Glomerular visceral epithelial cell (primary cell): ENCODE data around the gene SDE2.
A peak's percentile ranks its signal among the peaks of the same experiment; 100 is the strongest.
"Not testable (repeated sequence)": the region's sequence is repeated elsewhere in the genome, so short reads cannot be mapped to it uniquely, and the experiment has no call there.

ENCODE experiments used
- DNase-seq: peaks from one replicate; pipeline ENCODE4 v3.0.0-alpha.2; 2016; ENCODE audit errors: extremely low spot score

The SDE2 gene

GRCh38 chr1:226006686-226007085, 7.5 kb upstream of the SDE2 start:
- DNase-seq, result no peak

- DNase-seq, result no peak
These were observed 5.3 kb upstream of the SDE2 start for GRCh38 chr1:226004396-226004795.

GRCh38 chr1:226003502-226004170, 4.5 kb upstream of the SDE2 start:
- DNase-seq, result no peak

GRCh38 chr1:226002667-226003501, 3.7 kb upstream of the SDE2 start:
- DNase-seq, result no peak

- DNase-seq, result no peak
These were observed 3.0 kb upstream of the SDE2 start for GRCh38 chr1:226001963-226002666.

GRCh38 chr1:226001088-226001487, 1.9 kb upstream of the SDE2 start:
- DNase-seq, result no peak

GRCh38 chr1:226000493-226001081, 1.4 kb upstream of the SDE2 start:
- not testable (repeated sequence) for DNase-seq

- DNase-seq, result peak; percentile 40
These were observed 782 bp upstream of the SDE2 start for GRCh38 chr1:225999912-226000337.

GRCh38 chr1:225998560-225999226, 450 bp downstream of the SDE2 start:
- DNase-seq, result no peak

- peak; percentile 37 for DNase-seq
These were observed 2.1 kb downstream of the SDE2 start for GRCh38 chr1:225996946-225997545.

- no peak for DNase-seq
These were observed 3.0 kb downstream of the SDE2 start for GRCh38 chr1:225995919-225996864.

- no peak for DNase-seq
These were observed 8.3 kb downstream of the SDE2 start for GRCh38 chr1:225990705-225991464.

- DNase-seq, result peak; percentile 22
These were observed 11.4 kb downstream of the SDE2 start for GRCh38 chr1:225987491-225988316.

- DNase-seq, result no peak
These were observed 17.4 kb downstream of the SDE2 start for GRCh38 chr1:225981714-225982113.

- no peak for DNase-seq
These were observed 18.9 kb downstream of the SDE2 start for GRCh38 chr1:225980005-225980836.

GRCh38 chr1:225979421-225979820, 19.7 kb downstream of the SDE2 start:
- DNase-seq, result no peak

GRCh38 chr1:225977937-225978748, 21.0 kb downstream of the SDE2 start:
- DNase-seq, result no peak
